GM12872 (cell line): ENCODE results near the gene EFCAB11.

Experiments used
- CTCF ChIP-seq: IDR thresholded peaks from 3 replicates; pipeline ENCODE4 v1.5.1; 2011; ENCODE audit warnings: low read depth, mild to moderate bottlenecking, low read length, moderate library complexity; ENCODE audit not compliant: insufficient read depth

Gene EFCAB11

GRCh38 chr14:89899291-89899690 is 55.2 kb downstream of the EFCAB11 start:
- no peak for TF ChIP-seq CTCF

GRCh38 chr14:89892953-89893352 is 61.6 kb downstream of the EFCAB11 start:
- TF ChIP-seq CTCF = no peak

- no peak for TF ChIP-seq CTCF
Observed at GRCh38 chr14:89891055-89891454, 63.5 kb downstream of the EFCAB11 start.

GRCh38 chr14:89890589-89890988 is 63.9 kb downstream of the EFCAB11 start:
- TF ChIP-seq CTCF = no peak

GRCh38 chr14:89889626-89890025 is 64.9 kb downstream of the EFCAB11 start:
- no peak for TF ChIP-seq CTCF

DNA sequence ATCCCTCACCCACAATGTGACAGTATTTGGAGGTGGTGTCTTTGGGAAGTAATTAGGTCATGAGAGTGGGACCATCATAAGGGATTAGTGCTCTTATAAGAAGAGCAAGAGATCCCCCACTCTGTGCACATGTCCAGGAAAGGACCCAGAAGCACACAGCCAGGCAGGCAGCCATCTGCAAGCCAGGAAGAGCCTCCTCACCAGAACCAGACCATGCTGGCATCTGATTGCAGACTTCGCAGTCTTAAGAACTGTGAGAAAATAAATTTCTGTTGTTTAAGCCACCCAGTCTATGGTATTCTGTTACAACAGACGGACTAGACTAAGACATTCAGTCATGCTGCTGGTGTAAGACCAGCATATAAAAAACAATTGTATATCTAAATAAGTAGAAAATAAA is 69.8 kb downstream of the EFCAB11 start:
- TF ChIP-seq CTCF = no peak

DNA sequence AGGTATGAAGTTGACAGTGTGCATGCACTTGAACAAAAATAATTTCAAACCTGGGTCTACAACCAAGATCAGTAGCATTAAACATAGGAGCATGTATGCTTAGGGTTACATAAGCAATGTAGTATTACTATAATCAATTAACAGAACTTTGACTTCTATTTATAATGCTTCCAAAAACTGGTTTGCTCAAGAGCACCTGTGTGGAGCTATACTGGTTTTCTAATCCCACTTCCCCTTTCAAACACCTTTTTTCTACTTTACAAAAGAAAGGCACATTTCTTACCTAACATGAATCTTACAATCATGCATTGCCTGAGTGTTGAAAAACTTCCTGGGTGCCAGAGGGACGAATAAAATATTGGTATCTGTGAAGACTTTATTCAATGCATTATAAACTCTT is 72.7 kb downstream of the EFCAB11 start:
- TF ChIP-seq CTCF = no peak

GRCh38 chr14:89870316-89870715 is 84.2 kb downstream of the EFCAB11 start:
- no peak for TF ChIP-seq CTCF
